LNCaP clone FGC (cell line): ENCODE data around the gene EPHB1.

Source experiments
- DNase-seq: peaks from one replicate; pipeline ENCODE4 v3.0.0-alpha.2; 2011; ENCODE audit warnings: low read depth
- H3K4me3 ChIP-seq: 2 replicates; pipeline ENCODE4 v1.5.1; 2011; ENCODE audit warnings: mild to moderate bottlenecking, low read depth, low read length, control low read depth
- TF ChIP-seq, protein P1 (sequence below): IDR thresholded peaks from 2 replicates; pipeline ENCODE4 v1.5.1; 2012; ENCODE audit warnings: mild to moderate bottlenecking; ENCODE audit not compliant: control insufficient read depth, insufficient read depth; ENCODE audit errors: extremely low read depth

EPHB1 gene

DNA sequence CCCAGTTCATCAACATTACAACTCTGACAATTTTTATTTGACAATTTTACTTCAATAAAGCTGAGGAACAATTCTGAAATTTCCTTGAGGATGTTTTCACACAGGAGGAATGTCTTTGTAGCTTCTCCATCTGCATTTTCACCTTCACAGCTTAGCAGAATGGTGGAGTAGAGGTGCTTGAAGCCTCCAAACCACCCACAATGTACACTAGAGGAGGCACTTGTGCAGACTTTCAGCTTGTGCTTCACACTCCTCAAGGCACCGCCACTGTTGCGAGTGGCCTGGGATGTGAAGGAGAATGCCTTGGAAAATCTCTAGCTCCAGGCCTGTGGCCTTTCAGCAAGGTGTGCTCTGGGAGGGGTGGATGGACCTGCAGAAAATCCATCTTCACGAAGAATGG is 181.9 kb downstream of the EPHB1 start:
- TF ChIP-seq, protein P1, sequence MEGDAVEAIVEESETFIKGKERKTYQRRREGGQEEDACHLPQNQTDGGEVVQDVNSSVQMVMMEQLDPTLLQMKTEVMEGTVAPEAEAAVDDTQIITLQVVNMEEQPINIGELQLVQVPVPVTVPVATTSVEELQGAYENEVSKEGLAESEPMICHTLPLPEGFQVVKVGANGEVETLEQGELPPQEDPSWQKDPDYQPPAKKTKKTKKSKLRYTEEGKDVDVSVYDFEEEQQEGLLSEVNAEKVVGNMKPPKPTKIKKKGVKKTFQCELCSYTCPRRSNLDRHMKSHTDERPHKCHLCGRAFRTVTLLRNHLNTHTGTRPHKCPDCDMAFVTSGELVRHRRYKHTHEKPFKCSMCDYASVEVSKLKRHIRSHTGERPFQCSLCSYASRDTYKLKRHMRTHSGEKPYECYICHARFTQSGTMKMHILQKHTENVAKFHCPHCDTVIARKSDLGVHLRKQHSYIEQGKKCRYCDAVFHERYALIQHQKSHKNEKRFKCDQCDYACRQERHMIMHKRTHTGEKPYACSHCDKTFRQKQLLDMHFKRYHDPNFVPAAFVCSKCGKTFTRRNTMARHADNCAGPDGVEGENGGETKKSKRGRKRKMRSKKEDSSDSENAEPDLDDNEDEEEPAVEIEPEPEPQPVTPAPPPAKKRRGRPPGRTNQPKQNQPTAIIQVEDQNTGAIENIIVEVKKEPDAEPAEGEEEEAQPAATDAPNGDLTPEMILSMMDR, result no peak
- no peak overlapping the region for H3K4me3 ChIP-seq
- DNase-seq, result no peak

- TF ChIP-seq, protein P1, result no peak
- DNase-seq, result no peak
- no peak overlapping the region for H3K4me3 ChIP-seq
Observed at GRCh38 chr3:134978658-134979057, 183.6 kb downstream of the EPHB1 start.

DNA sequence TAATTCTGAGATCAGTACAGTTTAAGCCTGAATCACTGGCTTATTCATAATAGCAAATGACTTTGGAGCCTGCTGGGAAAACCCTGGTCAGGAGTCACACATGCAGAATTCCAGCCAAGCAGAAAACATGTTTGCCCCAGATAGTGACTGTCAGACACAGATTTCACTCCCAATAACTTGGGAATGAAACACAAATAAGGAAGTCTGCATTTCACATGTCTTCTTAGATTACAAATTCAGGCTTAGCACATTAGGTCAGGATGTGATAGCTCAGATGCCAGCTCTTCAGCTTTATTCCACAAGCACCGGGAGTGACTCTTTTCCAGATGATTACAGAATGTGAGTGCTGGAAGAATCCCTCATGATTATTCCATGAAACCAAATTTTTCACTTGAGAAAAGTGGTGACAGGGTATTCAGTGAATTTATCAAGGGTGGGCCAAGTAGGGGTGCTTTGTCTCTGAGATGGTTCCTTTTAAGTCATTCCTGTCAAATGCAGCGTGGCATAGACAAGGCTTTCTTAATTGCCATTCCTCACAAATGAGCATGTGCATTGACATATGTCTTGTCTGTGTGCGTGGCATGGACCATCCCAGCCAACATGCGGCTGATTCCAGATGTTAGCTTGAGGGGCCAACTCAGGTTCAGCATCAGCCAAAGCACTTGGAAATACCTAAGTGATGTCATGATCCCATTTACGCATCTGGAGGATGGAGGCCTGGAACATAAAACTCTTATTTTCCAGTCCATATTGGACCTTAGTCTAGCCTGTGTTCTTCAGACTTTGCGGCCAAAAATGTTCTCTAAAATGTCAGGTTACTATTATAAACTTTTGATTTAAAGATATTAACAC is 191.0 kb downstream of the EPHB1 start:
- no peak for DNase-seq
- TF ChIP-seq, protein P1, result no peak
- no peak overlapping the region for H3K4me3 ChIP-seq

DNA sequence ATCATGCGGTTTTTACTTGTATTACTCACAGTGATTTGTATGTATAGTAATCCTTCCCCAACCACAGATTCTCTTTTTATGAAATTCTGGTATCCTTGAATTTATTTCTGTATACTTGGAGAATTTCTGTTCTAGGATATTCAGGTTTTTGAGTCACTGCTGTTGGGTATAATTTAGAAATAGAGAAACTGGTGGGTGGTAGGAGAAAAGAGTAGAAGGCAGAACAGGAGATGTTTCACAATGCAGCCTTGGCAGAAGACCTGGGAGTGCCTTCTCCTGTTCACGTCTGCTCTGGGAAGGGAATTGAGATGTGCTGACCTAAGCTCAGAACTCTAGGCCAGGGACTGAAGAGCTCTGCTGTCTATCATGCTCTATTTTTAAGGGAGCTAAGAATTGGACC is 193.6 kb downstream of the EPHB1 start:
- TF ChIP-seq, protein P1, result no peak
- no peak overlapping the region for H3K4me3 ChIP-seq
- DNase-seq, result no peak

- H3K4me3 ChIP-seq, result no peak overlapping the region
- no peak for DNase-seq
- TF ChIP-seq, protein P1, result no peak
Observed at GRCh38 chr3:134991003-134991402, 195.9 kb downstream of the EPHB1 start.

- DNase-seq, result no peak
- TF ChIP-seq, protein P1, result no peak
Observed at GRCh38 chr3:134991472-134992010, 196.5 kb downstream of the EPHB1 start.

DNA sequence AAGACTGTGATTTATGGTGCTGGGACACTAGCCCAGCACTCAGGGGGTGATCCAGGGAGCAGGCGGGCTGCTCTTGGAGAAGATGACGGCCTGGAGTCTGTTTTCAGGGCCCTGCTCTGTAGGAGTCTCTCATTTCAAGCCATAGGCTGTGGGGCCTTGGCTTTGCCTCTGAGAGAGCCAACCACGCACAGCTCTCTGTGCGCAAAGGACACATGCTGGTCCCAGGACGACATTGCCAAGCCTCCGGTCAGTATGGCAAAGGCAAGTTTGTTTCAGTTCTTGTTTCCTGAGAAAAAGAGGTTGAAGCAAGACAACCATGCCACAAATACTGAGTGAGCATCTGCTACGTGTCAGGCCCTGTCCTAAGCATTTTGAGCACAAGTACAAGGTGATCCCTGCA is 197.1 kb downstream of the EPHB1 start:
- DNase-seq, result no peak
- no peak overlapping the region for H3K4me3 ChIP-seq
- TF ChIP-seq, protein P1, result no peak

More at GRCh38 chr3:134991472-134992010, 196.5 kb downstream of the EPHB1 start:
- H3K4me3 ChIP-seq, result no peak overlapping the region
